GM19240 (cell line): Measurements from ENCODE around the gene MATN1.
"Not testable (repeated sequence)": the region's sequence is repeated elsewhere in the genome, so short reads cannot be mapped to it uniquely, and the experiment has no call there.

Source experiments
- DNase-seq: peaks from one replicate; pipeline ENCODE4 v3.0.0; 2011; ENCODE audit warnings: low spot score; ENCODE audit not compliant: insufficient read length

Gene MATN1, protein sequence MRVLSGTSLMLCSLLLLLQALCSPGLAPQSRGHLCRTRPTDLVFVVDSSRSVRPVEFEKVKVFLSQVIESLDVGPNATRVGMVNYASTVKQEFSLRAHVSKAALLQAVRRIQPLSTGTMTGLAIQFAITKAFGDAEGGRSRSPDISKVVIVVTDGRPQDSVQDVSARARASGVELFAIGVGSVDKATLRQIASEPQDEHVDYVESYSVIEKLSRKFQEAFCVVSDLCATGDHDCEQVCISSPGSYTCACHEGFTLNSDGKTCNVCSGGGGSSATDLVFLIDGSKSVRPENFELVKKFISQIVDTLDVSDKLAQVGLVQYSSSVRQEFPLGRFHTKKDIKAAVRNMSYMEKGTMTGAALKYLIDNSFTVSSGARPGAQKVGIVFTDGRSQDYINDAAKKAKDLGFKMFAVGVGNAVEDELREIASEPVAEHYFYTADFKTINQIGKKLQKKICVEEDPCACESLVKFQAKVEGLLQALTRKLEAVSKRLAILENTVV

DNA sequence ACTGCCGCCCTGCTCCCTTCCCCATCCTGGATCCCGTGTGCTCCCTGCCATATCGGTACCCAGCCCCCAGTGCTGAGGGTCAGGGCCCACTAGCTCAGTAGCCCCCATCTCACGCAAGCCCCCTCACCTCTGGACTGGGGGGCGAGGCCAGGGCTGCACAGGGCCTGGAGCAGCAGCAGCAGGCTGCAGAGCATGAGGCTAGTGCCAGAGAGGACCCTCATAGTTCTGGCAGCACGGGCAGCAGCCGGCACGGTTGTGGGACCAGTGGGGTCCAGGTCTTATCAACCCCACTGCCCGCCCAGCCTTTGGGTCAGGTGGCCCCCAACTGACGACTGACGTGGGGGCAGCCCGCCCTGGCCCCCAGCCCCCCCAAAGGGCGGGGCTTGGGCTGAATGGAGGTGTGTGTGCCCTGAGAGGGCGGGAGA, at the start of gene MATN1:
MATN1 (minus strand) TSS at position 255 of the 425 bp plus-strand sequence; CDS start at position 221, 34 bp downstream.
- no peak for DNase-seq

DNA sequence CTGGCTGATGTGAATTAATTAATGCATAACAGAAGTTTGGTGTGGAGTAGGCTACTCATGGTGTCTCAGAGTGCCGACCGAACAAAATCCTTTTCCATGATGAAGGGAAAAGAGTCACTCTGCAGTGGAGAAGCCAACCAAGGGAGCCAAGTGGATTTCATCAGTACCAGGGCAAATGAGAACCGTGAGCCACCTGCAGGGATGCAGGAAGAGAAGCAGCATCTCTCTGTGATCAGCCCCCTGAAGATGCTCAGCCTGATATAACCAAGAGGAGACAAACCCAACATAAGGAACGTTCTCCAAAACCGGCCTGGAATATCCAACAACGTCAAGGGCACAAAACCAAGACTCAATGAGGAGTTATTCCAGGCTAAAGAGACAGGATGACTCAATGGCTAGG, 47.6 kb upstream of the MATN1 start:
- DNase-seq, result no peak

DNA sequence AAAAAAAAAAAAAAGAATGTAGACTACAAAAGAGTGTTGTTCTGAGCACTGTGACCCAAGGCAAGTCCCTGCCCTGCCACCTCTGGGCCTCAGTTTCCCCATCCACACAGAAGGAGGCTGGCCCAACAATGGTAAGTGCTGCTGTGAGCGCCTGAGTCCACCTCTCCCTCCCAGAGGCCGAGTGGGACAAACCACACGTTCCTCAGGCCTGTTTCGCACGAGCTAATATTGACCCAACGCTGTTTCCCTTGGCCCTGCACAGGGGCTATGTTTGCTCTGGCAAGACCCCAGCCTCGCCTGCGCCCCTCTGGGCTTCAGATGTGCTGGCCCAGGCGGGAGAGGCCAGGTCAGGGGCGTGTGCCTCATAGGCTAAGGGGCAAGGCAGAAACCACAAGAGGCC, 46.8 kb upstream of the MATN1 start:
- DNase-seq, result no peak

DNA sequence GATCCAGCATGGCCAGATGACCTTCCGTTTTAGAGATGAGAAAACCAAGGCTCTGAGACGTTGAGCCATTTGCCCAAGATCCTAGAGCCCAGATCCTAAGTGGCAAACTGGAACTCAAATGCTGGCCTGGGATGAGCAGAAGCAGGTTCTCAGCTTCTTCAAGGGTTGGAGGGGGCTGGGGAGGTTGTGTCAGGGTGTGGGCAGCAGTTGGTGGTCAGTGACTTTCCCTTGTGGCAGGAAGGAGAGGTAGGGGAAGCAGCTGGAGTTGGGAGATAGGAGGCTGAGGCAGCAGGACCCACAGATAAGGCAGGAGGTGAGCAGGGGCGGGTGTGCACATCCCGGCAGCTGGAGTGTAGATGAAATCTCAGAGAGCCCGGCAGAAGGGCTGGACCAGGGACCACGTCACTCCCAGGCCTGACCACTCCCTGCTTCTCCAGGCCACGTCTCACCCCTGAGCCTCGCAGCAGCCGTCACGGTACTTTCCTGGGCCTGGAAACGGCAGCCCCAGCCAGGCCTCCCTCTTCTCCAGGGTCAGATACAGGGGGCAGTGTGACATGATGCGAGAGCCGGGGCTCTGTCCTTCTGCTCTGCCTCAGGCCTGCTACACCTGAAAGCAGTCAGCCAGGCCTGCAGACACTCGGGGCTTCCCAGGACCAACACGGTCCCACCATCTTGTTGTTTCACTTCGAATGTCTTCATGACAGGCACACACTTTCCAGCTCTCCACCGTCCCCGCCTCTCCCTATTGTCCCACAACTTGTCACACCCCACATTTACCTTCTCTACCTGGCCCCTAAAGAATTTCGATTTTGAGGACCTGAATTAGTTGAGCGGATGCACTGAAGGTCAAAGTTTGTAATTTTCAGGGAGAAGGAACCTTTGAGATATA, 45.7 kb upstream of the MATN1 start:
- DNase-seq, result no peak

DNA sequence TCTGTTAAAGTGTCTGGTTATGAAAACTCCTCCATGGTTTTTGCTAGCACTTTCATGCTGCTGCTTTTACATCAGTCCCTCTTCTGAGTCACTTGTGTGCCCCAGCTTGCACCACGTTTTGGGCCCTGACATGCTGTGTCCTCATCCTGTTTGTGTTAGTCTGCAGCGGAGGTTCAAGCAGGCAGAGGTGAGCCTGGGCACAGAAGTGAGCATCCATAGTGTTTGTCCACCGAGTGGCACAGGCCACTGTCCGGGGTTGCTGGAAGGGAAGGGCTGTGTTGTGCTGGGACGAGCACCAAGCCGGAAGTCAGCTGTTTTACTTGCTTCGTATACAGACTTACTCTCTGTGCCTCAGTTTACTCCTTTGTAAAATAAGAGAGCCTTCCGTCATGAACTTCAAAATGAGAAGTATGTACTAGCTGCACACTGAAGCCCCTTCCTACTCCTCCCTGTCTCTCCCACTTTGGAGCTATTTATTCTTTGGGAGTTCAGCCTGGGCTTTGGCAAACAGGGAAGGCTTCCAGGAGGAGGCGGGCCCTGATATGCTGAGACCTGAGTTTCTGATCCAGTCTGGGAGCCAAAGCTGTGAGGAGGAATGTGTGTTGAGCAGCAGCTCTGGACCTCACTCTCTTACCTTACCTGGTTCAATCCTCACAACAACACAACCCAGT, 44.9 kb upstream of the MATN1 start:
- DNase-seq, result no peak

DNA sequence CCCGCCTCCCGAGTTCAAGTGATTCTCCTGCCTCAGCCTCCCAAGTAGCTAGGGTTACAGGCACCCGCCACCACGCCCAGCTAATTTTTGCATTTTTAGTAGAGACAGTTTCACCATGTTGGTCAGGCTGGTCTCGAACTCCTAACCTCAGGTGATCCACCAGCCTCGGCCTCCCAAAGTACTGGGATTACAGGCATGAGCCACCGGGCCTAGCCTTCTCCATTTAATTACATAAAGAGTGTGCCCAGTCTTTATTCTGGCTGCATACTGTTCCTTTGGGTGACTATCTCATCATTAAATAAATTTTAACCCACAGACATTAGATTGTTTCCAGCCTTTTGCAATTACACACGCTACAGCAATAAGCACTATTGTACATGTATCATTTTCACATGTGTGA, 43.6 kb upstream of the MATN1 start:
- DNase-seq, result not testable (repeated sequence)

DNA sequence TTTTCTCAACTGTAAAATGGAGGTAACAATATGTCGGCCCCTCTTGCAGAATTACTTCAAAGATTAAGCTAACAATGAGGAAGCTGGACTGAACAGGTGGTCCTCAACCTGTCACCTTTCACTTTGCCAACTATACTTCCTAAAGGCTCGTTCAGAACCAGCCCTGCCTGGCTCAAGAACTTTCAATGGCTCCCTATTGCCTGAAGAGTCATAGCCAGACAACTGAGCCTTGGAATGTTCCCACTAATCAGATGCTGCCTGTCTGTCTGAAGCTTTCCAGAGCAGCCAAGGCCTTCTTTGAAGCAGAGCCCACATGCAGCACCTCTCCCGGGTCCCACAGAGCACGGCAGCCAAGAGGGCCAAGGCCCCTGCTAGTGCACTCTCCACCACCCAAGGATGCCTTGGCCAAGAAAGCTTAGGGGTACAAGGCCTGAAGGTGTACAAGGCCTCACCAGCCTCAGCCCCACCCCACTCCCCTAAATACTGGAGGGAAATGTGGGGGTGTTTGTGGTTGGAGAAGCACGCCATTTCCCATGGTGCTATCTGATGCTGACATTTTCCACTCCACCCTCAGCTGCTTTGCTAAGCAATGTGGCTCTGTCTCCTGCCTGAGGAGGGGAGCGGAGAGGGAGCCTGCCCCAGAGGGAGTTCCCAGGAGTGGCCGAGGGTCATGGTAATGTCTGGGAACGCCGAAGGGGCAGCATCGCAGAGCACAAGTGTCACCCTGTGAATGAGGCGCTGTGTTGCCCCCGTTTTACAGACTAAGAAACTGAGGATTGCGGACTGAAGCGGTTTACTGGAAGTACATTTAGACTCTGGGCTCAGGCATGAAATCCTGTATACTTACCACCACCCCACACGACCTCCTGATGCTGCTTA, 42.4 kb upstream of the MATN1 start:
- DNase-seq, result no peak

DNA sequence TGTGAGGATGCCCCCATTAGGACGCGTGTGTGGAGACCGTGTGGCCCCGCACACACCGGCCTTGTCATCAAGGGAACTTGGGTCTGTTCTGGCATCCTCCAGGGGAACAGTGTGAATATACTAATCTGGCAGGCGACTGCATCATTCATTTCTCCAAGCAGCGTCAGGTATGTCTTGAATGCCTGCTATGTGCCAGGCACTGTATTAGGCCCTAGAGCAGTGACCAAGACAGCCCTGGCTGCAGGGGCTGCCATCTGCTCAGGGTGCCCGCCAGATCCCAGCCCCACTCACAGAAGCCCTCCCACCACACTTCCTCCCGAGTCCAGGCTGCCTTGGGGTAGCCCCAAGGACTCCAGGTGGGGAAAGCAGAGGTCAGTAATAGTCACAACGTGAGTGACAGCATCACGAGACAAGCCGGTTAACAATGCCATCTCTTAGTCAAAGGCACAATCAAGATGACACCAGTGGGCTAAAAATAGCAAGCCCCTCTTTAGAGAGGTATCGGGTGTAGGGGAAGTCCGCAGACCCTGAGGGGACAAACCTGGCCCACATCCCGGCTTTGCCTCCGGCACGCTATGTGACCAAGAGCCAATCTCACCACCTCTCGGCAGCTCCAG, 41.7 kb upstream of the MATN1 start:
- no peak for DNase-seq

DNA sequence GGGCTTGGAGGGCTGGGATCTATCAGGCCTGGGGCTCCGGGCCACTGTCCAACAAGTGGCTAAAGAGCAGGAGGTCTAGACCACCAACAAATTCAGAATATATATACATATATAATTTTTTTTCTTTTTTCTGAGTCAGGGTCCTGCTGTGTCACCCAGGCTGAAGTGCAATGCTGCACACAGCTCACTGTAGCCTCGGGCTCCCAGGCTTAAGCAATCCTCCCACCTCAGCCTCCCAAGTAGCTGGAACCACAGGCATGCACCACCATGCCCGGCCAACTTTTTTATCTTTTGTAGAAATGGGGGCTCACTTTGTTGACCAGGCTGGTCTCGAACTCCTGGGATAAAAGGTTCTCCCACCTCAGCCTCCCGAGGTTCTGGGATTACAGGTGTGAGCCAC, 41.0 kb upstream of the MATN1 start:
- no peak for DNase-seq

DNA sequence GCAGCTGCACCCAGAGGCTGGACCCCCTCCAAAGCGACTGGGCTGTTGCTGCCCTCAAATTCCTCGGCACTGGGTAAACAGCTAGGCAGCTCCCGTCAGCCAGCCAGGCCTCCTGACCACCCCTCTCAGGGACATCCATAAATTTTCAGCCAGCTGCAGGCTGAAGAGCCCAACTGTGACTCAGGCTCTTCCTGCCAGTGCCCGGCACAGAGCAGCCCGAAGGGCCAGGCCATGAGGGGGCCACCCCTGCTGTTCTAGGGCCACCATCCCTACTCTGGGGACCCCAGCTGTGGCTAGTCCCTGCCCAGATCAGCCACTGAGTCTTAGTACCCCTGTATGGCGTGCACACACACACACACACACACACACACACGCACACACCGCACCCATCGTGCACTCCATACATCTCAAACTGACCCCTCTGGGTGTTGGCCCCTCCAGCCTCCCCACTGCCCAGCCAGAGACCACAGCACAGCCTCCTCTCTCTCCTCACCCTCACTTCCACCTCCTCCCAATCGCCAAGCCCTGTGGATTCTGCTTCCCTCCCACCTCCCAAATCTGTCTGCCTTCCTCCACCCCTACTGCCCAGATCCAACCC, 40.4 kb upstream of the MATN1 start:
- no peak for DNase-seq

DNA sequence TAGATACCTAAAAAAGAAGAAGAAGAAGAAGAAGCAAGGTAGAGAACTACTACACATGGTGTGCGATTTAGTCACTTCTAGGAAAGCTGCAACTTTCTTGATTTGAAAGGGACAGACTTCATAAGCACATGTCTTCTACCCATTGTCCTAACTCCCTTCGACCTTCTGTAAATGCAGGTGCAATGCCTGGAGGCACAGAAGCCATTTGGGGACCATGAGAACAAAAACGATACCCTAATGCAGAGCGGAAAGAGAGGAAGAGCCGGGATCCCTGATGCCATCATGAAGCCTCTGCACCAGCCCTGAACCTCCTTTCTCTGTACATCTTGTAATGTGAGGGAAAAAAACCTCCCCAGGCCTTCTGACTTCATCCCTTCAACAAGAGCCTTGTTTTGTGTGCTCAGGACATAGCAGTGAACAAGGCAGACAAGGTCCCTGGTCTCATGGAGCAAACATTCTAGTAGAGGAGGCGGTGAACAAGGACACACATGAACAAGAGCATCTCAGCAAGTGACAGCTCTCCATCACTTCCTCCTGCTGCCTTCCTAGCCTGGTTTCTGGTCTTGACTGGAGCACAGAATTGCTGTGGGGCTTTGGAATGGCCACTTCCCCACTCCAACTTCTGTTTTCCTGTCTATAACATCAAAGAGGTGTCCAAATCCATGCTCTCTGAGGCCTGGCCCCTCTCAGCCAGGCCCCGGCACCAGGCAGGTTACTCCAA, 39.7 kb upstream of the MATN1 start:
- DNase-seq, result no peak

DNA sequence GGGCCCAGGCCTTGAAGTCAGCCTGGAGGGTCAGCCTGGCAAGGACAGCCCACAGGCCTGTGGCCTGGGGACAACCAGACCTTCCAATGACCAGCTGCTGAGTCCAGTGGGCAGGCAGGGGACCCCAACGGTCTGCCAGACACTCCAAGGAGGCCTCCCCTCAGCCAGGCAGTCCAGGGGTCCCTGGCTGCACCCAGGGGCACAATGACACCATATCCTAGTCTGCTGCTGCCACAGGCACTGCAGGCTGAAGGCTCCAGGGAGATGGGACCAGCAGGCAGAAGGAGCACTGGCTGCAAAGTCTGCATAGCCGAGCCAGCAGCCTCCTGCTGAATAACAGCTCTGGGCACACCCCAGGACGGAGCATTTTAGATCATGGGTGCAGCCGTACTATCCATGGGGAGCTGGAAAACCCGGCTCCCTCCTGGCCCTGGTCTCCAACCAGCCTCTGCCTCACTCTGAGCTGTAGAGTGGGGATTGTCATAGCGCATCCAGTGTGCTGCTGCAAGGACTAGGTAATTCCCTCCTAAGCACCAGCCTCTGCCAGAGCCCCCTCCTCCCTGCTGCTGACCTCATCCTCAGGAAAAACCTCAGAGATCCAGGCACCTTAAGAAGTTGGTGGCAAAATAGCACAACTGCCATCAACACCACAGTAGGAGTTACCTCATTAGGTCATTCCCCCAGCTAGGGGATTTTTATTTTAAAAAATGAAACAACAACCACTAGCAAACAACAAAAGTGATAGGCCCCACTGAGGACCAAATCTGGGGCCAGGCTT, 39.0 kb upstream of the MATN1 start:
- no peak for DNase-seq

DNA sequence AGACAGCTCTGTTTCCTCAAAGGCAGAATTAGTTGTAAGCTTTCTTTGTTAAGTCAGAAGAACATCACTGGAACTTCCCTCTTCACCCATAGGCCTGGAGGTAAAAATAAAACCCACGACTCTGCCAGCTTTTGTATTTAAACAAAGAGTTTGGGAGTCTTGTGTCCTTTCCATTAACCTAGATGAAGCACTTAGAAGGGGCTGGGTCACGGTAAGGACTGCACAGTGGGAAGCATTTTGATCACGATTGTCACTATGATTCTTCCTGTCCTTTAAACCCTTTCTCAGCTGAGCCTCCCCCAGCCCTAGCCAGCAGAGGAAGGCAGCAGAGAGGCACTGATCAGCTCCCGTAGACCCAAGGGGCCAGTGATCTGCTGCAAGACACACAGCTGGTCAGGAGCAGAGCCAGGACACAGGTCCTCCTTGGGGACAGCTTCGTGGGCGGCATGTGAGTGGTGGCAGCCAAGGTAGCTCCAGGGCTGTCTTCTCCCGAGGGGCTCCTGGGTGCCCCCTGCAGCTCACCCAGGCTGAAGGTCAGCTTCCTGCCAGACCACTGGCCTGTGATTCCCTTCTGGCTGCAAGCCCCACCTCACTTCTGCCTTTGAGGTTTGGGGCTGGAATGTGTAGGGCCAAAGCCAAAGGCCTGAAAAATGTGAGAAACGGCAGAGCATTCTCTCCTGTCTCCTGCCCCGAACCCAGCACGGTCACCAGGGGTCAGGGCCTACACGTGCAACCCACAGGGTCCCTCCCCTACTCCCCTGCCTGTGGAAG, 38.2 kb upstream of the MATN1 start:
- DNase-seq, result no peak

DNA sequence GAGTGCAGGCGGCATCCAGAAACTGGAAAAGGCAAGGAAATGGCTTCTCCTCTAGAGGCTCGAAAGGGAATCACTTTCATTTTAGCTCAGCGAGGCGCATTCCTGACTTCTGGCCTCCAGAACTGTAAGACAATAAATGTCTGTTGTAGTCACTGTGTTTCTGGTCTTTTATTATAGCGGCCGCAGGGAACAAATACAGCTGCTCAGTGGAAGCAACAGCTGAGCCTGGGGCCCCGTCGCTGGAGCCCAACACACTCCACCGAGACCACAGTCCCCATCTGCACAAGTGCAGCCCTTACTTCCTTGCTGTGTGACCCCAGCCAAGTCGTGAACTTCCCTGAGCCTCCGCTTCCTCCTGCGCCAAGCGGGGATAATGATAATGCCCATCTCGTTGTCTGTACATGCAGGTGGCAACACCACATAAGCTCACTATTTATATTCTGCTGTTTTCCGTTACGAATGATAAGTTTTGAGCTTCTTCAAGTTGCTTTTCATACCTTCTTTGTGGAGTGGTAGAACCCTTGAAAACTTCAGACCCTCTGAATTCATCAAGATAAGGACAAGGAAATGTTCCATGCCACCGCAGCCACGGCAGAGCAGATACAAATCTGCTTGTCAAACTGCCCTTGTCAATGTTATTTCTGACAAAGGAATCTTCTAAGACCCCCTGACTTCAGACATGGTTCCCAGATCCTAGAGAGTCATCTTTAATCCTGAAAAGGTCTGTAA, 37.4 kb upstream of the MATN1 start:
- no peak for DNase-seq

DNA sequence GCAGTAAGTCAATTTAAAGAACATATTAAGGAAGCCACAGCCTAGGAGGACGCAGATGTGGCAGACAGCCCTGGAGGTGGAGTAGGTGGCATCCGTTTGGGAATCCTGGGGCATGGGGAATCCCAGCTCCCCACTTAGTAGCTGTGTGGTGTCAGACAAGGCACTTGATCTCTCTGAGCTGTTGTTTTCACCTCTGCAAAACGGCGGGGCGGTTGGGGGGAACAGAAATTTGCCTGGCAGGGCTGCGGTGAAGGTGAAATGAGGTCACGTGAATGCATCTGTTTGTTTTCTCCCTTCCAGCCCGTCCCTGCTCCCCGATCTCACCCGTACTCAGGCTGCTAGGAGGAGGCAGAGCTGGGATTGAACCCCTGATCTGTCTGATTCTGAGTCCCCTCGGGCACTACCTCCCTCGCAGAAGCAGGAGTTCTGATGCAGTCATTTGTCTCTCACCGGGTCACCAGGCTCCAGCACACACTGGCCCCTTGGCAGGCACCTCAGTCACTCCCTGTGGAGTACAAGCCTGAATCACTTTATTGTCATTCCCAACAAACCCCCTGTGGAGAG, 36.4 kb upstream of the MATN1 start:
- no peak for DNase-seq

DNA sequence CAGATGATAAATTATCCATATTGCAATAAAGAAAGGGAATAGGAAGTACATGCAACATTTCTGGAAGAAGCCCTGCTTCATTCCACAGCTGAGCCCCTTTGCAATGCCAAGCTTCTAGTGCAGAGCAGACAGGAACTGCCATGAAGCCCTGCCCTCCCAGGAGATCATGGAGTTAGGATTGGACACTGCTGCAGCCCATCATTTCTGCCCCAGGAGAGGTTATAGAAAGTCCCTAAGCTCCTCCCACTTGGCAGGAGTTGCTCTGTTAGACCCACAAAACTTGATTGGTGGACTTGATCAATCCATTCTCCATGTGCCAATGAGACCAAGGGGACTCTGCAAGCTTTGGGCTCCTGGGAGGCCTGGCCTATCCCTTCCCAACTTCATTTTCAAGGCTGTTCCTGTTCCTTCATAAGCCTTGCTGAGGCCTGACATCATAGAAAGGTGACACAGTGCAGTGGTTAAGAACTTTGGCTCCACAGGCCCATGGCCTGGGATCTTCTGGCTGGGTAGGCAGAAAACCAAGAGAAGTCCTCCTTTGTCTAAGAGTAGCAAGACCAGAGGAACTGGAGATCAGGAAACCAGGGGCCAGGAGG, 35.5 kb upstream of the MATN1 start:
- peak; percentile 41 for DNase-seq
